ENCODE data around the gene MUS81.

MUS81 gene

DNA sequence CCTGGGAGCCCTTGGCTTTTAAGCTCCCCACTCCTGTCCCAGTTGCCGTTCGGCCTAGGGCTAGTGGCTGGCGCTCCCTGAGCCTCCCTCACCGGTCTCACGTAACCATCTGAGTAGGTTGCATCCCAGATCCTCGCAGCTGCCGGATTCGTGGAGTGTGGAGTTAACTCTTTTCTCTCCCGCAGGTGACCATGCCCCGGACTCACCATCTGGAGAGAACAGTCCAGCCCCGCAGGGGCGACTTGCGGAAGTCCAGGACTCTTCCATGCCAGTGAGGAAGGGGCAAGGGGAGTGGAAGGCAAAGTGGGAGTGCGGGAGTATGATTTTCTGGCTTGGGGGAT lies 902 bp downstream of the MUS81 start:
- DNase-seq (ENCODE audit: low spot score), result no peak

DNA sequence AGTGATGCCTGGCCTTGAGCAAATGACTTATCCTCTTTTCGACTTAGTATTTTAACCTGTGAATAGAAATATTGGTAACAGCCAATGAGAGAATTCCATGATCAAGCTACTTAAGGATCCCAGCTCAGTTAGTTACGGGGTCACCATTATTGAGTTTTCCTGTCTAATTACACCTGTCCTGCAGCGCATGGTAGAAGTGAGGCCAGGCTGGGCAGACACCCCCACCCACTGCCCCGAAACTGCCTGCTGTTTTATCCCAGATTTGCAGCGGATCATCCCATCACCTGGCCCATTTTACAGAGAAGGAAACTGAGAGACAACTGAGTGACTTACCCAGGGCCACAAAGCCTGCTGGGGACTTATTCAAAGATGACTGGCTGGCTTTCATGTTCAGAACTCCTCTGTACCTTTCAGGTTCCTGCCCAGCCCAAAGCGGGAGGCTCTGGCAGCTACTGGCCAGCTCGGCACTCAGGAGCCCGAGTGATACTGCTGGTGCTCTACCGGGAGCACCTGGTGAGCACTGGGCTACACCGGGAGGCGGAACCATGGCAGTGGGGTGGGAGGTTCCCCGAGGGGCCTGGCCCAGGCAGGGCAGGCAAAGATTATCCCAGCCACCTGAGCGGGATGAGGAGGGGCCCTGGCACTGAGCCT lies 1.4 kb downstream of the MUS81 start:
- DNase-seq (ENCODE audit: low spot score), result no peak

DNA sequence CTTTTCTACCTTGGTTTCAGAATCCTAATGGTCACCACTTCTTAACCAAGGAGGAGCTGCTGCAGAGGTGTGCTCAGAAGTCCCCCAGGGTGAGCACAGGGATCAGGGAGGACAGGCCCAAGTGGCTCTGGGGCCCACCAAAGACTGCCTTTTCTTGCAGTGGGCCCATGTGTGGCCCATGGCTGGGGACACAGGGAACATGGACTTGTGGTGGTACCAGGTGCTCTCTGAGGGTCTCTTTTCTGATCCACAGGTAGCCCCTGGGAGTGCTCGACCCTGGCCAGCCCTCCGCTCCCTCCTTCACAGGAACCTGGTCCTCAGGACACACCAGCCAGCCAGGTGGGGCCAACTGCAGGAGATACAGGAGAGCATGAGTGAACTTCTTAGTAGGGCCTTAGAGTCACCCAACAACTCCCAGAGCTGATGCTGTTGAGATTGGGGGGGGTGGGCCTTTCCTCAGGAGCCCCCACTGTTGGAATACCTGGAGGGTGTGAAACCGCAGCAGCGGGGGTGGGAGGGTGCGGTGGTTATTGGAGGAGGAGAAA lies 2.0 kb downstream of the MUS81 start:
- DNase-seq (ENCODE audit: low spot score), result no peak

DNA sequence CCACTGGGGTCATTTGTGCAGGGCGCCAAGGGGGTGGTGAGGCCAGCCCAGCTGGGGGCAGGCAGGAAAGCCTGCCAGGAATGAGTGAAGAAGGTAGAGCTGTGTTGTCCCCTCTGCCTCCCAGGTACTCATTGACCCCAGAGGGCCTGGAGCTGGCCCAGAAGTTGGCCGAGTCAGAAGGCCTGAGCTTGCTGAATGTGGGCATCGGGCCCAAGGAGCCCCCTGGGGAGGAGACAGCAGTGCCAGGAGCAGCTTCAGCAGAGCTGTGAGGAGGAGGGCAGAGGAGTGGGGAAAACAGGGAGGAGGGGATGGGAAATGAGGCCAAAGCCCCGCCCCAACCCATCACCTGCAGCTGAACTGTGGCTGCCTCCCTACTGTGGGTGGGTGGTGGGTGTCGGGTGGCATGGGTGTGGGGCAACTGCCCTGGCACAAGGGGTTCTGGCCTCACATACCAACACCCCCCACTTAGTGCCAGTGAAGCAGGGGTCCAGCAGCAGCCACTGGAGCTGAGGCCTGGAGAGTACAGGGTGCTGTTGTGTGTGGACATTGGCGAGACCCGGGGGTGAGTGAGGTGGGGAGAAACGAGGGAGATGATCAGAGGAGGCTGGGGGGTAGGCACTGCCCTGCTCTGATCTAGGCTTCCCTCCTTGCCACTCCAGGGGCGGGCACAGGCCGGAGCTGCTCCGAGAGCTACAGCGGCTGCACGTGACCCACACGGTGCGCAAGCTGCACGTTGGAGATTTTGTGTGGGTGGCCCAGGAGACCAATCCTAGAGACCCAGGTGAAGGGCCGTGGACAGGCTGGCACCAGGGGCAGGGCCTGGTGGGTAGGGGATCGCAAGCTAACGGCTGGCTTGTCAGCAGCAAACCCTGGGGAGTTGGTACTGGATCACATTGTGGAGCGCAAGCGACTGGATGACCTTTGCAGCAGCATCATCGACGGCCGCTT lies 3.0 kb downstream of the MUS81 start:
- DNase-seq (ENCODE audit: low spot score), result no peak

DNA sequence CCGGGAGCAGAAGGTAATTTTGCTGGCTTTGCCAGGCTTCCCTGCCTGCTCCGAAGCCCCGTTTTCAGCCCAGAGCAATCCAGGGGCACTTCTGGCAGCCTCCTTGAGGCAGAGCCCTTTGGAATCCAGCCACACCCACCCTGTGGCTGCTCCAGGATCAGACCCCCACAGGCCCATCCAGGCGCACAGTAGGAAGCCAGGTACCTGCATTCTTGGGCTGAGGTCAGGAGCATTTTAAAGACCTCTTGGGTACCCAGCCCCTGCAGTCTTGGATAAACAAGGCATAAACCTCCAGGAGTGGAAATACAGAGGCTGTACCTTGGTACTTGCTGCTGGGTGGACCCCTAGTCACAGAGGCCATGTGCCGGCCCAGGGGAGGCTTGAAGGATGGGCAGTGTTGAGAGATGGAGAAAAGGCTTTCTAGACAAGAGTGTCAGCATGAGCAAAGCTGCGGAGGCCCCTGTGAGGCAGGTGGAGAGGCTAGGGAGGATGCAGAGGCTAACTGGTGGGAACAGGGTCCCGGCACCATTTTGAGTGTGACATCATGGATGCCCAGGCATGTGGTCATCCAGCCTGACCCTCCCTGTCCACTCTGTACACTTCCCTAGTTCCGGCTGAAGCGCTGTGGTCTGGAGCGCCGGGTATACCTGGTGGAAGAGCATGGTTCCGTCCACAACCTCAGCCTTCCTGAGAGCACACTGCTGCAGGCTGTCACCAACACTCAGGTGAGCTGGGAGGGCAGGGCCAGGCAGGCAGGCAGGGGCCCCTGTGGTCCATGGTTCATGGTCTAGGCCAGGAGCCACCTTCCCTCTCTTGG lies 3.9 kb downstream of the MUS81 start:
- no peak for DNase-seq (ENCODE audit: low spot score)

DNA sequence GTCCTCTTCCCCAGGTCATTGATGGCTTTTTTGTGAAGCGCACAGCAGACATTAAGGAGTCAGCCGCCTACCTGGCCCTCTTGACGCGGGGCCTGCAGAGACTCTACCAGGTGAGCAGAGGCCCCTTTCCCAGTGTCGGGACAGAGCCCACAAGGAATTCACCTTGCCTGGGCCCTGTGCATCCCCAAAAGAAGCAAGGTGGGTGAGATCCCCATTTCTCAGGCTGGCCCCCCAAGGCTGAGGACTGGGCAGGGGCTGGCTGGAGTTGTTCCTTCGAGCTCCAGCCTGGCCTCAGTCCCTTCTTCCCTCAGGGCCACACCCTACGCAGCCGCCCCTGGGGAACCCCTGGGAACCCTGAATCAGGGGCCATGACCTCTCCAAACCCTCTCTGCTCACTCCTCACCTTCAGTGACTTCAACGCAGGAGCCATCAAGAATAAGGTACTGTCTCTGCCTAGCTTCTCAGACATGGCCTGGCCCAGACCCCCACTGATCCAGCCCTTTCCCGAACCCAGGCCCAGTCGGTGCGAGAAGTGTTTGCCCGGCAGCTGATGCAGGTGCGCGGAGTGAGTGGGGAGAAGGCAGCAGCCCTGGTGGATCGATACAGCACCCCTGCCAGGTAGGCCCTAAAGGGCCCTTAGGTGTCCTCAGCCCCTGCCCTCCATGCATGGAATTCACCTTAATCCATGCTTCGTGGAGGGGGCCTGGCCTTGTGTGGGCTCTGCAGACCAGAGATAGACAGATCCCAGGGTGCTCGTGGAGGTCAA lies 4.7 kb downstream of the MUS81 start:
- DNase-seq (ENCODE audit: low spot score), result no peak

DNA sequence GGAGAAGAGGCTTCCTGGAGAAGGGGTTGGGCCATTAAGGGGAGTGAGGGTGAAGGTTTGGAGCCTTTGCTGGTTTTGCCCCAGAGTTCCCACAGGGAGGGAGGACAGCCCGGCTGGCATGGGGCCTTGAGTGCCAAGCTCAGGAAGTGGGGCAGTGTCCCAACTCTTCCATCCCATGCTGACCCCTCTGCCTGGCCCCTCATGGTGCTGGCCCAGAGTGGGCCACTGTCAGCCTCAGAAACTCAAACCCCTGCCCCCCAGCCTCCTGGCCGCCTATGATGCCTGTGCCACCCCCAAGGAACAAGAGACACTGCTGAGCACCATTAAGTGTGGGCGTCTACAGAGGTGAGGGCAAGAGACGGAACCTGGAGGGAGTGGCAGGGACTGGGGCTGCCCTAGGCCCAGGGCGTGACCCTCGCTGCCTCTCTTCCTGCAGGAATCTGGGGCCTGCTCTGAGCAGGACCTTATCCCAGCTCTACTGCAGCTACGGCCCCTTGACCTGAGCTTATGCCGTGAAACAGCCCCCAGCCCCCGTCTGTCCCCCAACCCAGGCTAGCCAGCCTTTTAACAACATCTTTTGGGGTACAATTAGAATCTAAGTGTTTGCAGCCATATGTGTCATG lies 5.4 kb downstream of the MUS81 start:
- no peak for DNase-seq (ENCODE audit: low spot score)

DNA sequence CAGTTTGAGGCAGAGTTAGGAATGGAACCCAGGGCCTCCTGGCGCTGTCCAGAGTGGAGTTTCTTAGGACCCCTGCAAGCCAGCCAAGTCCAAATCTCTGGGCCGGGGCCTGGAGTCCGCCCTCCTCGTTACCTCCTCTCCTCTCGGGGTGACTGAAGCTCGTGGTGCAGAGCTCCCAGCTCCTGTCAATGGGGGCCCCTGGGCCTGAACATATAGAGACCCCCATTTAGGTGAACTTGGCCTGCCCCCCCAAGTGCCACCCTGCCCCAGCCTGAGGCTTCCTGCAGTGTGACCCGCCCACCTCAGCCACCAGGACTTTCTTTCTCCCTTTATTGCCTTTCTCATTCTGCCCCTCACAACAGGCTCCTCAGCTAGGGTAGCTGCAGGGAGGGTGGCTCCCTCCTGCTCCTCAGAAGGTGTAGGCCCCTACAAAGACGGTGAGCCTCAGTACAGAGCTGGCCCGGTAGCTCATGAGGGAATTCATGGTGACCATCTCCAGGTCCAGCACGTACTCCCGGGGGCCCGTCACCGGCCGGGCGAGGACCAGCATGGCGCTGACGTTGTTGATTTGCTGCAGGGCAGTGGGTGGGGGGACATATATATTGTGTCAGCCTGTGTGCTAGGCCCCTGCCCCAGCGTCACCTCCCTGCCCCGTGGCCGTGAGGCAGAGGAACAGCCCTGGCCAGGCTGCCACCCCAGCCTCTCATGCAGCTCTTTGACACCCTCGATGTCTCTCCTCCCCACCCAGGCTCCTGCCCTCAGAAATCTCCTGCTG lies 6.5 kb downstream of the MUS81 start:
- DNase-seq (ENCODE audit: low spot score), result no peak

DNA sequence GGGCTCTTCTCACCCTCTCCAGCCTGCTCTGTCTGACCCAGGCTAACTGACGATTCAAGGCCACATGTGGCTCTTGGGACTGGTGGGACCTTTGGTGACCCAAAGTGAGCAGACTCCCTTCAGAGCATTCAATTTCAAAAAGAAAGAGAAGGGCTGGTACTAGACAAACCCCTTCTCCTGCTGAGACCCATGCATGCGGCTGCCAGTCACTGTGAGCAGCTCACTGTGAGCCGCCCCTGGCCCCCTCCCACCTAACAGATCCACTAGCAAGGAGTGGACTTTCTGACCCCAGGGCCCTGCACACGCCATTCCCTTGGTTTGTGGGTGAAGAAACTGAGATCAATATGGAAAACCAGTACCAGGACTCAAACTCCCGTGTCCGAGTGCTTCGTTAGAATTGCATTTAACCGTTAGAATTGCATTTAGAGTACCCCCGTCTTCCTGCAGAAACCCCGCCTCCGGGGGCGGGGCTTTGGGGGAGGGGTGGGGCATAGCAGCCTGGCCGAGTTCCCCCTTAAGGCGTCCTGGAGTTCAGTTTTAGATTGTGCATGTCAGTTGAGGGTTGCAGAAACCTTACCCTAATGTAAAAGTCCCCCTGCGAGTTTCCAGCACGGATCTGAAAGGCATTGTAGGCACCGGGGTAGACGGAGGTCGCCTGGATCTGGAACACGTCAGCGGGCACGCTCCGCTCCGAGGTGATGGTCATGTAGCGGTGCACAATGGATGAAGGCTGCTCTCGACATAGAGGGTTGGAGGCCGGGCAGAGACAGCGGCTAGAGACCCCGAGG lies 7.2 kb downstream of the MUS81 start:
- no peak for DNase-seq (ENCODE audit: low spot score)

DNA sequence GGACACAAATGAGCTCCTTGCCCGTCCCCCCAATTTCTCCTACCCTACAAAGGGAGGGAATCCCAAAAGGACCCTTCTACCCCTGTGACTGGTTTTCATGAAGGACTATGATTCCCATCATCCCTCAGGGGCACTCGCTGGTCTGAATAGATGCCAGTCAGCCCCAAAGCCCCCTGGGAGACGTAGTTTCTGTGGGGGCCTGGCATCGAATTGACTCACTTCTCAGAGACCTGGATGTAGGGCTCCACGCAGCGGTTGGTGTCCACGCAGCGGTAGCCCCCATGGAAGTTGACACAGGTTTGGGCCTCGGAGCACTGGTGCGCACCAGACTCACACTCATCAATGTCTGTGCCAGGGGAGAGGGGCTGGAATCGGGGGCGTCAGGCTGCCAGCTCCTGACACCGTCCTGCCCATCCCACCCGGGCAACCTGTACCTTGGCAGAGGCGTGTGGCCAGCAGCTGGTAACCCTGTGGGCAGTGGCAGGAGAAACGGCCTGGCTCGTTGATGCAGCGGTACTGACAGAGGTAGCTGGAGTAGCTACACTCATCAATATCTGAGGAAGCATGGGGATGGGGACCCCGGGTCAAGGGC lies 7.9 kb downstream of the MUS81 start:
- DNase-seq (ENCODE audit: low spot score), result no peak

DNA sequence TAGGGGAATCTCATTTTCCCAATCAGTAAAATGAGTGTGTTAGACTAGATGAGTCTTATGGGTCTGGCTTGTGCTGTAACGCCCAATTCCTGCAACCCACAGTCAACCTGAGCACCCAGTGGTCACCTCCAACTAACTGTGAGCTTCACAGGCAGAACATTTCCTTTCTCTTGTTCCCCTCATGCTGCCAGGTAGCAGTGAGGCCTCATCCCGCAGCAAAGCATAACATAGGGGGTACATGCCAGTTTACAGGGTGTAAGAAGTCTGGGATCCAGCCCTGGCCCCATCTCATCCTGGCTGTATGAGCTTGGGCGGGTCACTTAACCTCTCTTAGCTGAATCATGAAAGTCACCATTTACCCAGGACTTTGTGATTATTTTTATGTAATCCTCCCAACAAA lies 8.7 kb downstream of the MUS81 start:
- no peak for DNase-seq (ENCODE audit: low spot score)

DNA sequence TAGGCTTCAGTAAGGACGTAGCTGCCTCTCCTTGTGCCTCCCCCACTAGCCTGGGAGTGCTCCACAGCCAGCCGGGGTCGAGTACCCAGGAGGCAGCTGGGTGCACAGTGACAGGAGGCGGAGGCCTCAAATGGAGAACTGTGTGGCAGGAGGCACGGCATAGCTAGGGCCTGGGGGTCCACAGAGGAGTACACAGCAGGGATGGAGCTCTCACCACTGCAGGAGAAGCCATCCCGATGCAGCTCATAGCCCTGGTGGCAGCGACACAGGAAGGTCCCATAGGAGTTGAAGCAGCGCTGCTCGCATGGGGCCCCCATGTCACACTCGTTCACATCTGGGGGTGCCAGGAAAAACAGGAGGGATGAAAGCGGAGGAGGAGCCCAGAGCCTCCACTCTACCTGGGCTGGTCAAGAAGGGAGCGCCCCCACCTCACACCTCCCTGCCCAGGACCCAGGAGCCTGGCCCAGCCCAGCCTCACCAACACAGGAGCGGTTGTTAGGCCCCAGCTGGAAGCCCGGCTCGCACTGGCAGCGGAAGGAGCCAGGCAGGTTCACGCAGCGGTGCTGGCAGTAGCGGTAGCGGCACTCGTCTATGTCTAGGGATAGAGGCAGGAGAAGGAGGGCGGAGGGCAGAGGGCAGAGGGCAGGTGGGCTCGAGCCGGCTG lies 9.5 kb downstream of the MUS81 start:
- DNase-seq (ENCODE audit: low spot score), result no peak

DNA sequence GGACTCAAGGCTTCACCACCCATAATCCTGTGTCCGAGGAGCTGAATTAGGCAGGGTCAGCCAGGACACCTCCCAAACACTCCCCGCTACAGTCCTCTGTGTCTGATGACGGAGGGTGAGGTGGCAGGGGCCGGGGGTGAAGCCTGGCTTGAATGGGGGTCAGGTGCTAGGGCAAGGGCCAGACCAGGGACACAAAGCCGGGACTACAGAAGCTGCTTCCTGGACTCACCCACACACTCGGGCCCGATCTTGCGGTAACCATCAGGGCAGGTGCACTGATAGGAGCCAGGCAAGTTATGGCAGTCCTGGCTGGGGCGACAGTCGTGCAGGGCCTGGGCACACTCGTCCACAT lies 10.1 kb downstream of the MUS81 start:
- no peak for DNase-seq (ENCODE audit: low spot score)

DNA sequence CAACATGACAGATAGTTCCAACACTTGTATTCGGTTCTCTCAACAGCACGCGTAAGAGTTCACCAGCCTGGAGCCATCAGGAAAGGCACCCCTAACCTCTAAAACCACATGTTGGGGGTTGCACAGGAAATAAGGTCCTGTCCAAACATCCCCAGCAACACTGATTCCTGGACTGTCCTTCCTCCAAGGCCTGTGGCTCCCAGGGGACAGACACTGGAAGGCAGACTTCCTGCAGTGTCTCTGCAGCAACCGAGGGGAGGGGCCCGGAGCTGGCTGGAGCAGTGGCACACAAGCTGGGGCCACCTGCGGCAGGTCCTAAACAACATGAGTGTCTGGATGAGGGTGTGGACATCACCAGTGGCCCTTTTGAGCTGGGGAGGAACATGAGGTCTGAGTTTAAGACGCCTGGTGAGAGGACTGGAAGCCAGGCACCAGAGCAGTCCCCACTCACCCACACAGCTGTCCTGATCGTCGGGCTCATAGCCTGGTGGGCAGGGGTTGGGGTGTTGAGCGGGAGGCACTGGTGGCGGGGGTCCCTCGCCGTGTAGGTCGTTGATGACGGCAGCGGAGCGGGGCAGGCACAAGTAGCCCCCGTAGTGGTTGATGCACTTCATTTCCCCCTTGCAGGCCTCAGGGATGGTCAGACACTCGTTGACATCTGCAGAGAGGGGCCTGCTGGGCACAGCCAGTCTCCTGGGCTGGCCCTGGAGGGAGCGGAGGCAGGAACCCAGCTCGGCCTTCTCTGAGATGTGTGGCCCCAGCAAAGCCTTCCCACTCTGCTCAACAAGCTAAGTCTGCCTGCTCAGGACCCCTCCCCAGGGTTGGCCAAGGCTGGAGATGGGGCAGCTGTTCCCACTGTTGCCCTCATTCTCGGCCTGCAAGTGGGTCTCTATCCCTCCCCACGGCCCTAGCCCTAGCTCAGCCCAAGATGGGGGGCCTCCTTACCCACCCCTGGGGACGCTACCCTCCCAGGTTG lies 10.8 kb downstream of the MUS81 start:
- no peak for DNase-seq (ENCODE audit: low spot score)

DNA sequence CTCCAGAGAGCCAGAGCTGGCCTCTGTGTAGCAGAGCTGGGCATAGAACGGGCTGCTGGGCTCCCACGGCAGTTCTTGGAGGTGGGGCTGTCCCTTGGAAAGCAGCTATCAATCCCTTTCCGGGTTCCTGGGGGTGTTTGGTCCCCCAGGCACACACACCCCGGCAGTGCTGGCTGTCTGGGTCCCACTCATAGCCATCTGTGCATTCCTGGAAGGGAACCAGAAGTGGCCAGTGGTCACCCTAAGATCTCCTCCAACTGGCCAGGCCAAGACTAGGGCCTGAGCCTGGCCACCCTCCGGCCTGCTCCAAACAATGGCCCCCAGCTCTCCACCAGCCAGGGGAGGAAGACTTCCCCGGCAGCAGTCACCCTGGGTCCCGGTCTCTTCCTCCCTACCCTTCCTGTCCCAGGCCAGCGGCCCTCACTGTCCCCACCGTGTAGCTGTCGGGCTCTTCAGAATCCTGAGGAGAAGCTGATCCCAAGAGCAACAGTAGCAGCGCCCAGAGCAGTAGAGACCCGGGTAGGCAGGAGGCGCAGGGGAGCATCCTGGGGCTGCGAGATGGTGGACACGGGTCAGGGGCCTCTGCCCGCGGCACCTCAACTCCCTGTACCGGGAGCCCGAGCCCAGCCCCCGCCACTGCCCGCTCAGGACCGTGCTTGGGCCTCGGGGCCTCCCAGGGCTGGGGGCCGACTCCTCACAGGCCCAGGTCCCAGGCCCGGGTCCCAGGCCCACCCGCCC lies 11.7 kb downstream of the MUS81 start:
- DNase-seq (ENCODE audit: low spot score), result no peak

DNA sequence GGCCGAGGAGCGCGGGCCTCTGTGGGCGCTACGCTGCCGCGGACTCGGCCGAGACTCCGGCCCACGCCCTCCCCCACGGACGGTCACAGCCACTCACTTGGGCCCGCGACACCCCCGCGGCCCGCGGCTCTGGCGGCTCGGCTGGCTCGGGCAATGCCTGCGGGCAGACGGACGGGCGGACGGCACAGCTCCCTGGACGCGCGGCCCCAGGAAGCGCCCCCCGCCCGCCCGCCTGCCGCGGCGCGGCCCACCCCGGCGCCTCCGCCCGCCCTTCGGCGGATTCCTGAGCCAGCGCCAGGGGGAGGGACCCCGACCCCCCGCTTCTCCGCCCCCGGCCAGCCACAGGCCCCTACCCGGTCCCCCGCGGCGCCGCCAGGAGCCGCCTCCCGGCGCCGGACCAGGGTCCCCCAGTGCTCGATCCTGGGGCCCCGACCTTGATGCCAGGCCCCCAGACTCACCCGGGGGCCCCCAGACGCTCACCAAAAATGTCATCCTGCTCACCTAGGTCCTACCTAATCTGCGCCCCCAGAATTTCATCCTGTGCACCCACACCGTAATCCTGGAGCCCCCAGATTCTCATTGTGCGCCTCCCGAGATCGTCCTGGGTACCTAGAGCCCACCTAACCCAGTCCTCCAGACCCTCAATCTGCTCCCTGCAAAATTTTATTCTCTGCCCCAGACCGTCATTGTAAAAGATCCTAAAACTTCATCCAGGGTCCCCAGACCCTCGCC lies 12.5 kb downstream of the MUS81 start, which contains the start of gene EFEMP2:
Gene EFEMP2, minus strand, starts transcription at position 215 of the 732 bp plus-strand sequence. CDS start 446 bp downstream, outside the sequence.
- no peak for DNase-seq (ENCODE audit: low spot score)
